T-helper 2 cell treated with Interferon-gamma antibody and Interleukin-4, amounts not matched to agents 100 ng/mL and 5 ng/mL, for 36 hours (primary cell): Measurements from ENCODE around the gene MFAP5. TPM values are rescaled to one million over a fixed set of nuclear protein-coding genes. Genes with fewer than 3 reads are reported as not detected.
"Not testable (repeated sequence)": the region's sequence is repeated elsewhere in the genome, so short reads cannot be mapped to it uniquely, and the experiment has no call there.

Experiments
- intact Hi-C: fragments of 100-400 bp; cut with micrococcal nuclease; formaldehyde crosslinking; loops from one replicate; pipeline ENCODE4 v1.15.1; 2023
- total RNA-seq: library from RNA; stranded (reverse); gene quantifications from 2 replicates; pipeline ENCODE4 v1.2.3, GENCODE V29; 2022

The MFAP5 gene
- total RNA-seq, 1 donor from 2014 or later = not detected

GRCh38 chr12:8676651-8677050 is 14.0 kb upstream of the MFAP5 start:
- intact Hi-C loops = no loop called here

GRCh38 chr12:8675591-8676036 is 13.0 kb upstream of the MFAP5 start:
- intact Hi-C loops = no loop called here

GRCh38 chr12:8672381-8672780 is 9.8 kb upstream of the MFAP5 start:
- intact Hi-C loops = no loop called here

GRCh38 chr12:8668441-8668840 is 5.8 kb upstream of the MFAP5 start:
- intact Hi-C loops = no loop called here

GRCh38 chr12:8667270-8667669 is 4.6 kb upstream of the MFAP5 start:
- intact Hi-C loops = no loop called here

GRCh38 chr12:8665759-8666158 is 3.1 kb upstream of the MFAP5 start:
- intact Hi-C loops = no loop called here

- intact Hi-C loops = no loop called here
Measured at GRCh38 chr12:8664228-8664913, 1.7 kb upstream of the MFAP5 start.

- intact Hi-C loops = no loop called here
Measured at GRCh38 chr12:8661751-8662150, 875 bp downstream of the MFAP5 start.

GRCh38 chr12:8661016-8661415 is 1.6 kb downstream of the MFAP5 start:
- intact Hi-C loops = no loop called here

- intact Hi-C loops = loop anchor here (10.0 kb wide), 1 partner anchor 386 kb away; no protein-coding TSS in a partner anchor
Measured at GRCh38 chr12:8658346-8658745, 4.3 kb downstream of the MFAP5 start.

GRCh38 chr12:8655421-8655820 is 7.2 kb downstream of the MFAP5 start:
- intact Hi-C loops = loop anchor here (10.0 kb wide), 1 partner anchor 389 kb away; no protein-coding TSS in a partner anchor

GRCh38 chr12:8648576-8649205 is 13.9 kb downstream of the MFAP5 start:
- intact Hi-C loops = loop anchor here (10.0 kb wide), 1 partner anchor 1146 kb away; no protein-coding TSS in a partner anchor

- intact Hi-C loops = loop anchor here (10.0 kb wide), 1 partner anchor 1147 kb away; no protein-coding TSS in a partner anchor
Measured at GRCh38 chr12:8647968-8648367, 14.7 kb downstream of the MFAP5 start.

GRCh38 chr12:8644345-8645248 is 18.0 kb downstream of the MFAP5 start:
- intact Hi-C loops = loop anchor here (10.0 kb wide), 1 partner anchor 1150 kb away; no protein-coding TSS in a partner anchor

GRCh38 chr12:8642775-8643174 is 19.9 kb downstream of the MFAP5 start:
- intact Hi-C loops = loop anchor here (10.0 kb wide), 1 partner anchor 1152 kb away; no protein-coding TSS in a partner anchor

GRCh38 chr12:8639936-8640335 is 22.7 kb downstream of the MFAP5 start:
- intact Hi-C loops = loop anchor here (10.0 kb wide), 1 partner anchor 1155 kb away; no protein-coding TSS in a partner anchor

- intact Hi-C loops = no loop called here
Measured at GRCh38 chr12:8638951-8639350, 23.7 kb downstream of the MFAP5 start.

GRCh38 chr12:8637666-8638065 is 25.0 kb downstream of the MFAP5 start:
- intact Hi-C loops = no loop called here

GRCh38 chr12:8637244-8637643 is 25.4 kb downstream of the MFAP5 start:
- intact Hi-C loops = no loop called here

- intact Hi-C loops = no loop called here
Measured at GRCh38 chr12:8636581-8636980, 26.0 kb downstream of the MFAP5 start.

GRCh38 chr12:8636007-8636346 is 26.6 kb downstream of the MFAP5 start:
- intact Hi-C loops = not testable (repeated sequence)
